ENCODE measurements around the gene TRABD2B.
"Not testable (repeated sequence)": the region's sequence is repeated elsewhere in the genome, so short reads cannot be mapped to it uniquely, and the experiment has no call there.

TRABD2B gene

DNA sequence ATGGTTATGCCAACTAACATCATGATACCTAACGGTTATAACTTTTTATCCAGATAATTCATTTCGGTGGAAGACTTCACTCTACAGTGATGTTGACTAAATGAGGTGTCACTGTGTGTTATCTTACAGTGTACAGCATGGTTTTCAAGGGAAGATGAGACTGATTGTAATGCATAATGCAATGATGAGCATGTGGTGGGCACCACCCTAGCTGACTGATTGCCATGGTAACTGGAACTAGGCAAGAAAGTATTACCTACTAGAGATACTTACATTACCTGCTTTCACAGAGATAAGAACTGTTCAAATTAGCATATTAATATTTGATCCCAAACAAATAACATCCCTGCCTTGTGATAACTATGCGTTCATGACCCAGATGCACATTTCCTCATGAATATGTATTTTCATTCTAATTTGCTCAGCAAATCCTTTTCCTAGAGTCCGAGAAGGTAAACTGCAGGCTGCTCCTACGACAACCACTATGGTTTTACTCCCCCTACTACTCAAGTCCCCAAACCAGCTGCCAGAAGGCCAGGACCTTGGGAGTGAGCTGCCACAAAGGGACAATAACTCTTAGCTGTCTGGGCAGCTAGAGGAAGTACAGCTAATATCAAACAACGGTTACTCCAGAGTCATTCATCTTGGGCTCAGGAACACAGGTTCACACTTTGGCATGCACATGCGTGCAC, 29.2 kb downstream of the TRABD2B start:
- no peak for DNase-seq (ENCODE audit: low spot score)

DNA sequence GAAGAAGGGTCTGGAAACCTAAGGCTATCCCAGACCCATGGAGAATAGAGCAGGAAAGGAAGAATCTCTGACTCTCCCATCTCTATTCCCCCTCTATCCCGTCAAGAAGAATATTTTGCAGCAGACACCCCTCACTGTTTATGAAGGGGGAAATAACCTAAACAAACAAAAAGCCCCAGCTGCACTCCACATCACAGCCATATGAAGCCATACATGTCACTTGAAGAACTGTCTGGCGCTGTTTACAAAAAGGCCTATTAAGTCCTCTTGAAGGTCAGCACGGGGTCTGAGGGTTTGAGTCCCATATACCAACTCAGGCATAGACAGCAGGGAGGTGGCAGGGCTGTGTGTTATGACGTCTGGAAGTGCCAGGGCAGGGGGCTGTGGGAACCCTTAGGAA, 31.4 kb downstream of the TRABD2B start:
- no peak for DNase-seq (ENCODE audit: low spot score)

DNA sequence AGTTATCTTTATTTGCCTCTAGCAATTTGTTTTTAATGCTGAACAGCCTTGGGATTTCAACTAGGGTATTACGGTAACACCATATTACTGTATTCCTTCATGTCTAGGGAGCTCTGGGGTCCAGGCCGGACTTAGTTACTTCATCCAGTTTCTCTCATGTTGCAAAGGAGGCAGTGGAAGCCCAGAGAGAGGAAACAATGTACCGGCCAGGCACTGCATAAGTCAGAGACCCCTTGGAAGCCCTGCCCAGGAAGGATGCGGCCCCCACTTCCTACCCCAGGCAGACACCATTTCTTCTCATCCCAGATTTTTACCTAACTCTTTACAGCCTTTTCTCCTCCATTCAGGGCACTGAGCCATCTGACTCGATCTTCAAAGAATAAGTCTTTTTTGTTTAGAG, 32.5 kb downstream of the TRABD2B start:
- DNase-seq (ENCODE audit: low spot score), result no peak

DNA sequence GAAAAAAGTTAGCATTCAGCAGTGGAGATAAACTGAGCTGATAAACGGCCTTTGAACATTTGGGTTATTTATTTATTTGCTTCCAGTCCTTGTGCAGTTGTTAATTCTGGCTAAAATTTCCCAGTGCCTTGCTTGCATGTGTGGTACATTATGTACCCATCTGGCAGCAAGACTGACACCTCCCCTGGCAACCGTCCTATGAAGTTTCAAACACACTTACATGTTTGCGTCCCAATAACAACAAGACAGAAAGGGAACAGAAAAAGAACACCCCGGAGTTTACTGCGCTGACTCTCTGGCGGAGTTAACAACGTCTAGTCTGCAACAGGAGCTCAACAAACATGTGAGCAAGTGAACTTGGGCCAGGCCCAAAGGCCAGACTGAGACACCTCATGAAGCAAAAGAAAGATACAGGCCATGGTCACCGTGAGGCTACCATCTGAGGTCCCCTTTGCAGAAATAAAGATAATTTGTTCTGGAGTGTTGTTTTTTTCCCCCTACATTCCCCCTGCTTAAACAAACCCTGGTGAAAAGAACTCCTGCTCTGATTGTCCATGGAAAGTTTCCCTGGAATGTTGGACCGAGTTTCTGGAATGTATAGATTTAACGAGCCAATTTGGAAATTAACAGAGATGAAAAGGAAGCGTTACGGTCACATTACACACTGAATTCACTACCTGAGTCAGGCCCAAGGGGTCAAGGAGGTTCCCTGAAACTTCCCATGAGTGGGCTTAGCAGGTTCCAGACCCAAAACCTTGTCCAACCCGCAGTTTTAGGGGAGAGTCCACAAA, 33.4 kb downstream of the TRABD2B start:
- peak; percentile 23 for DNase-seq (ENCODE audit: low spot score)

DNA sequence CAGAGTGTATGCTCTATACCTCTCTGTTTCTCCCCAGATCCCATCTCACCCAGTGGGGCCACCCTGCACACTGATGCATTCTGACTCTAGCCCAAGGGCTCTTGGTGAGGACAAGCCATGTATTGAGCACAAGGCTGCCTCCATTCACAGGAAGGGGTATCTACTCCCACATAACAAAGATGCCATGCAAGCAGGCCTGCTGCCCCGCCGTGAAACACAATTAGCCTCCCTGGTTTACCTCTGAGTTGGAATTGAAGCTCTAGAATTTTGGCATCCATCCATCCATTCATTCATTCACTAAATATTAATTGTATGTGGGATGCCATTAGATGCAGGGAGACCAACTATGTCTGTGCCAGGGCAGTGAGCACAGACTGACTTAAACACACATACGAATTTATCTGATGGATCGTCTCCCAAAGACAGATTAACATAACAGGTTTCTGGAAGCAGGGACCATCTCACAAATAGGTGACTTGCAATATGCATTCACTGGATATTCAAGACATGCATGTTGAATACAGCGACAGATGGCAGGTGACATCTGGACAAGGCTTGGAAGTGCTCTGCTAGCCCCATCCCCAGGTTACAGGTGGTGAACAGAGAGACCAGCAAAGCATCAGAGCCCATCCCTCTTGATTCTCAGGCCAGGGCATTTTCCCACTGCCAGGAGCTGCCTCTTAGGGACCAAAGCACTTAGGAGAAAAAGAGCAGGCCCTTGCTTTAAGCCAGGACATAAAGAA, 34.3 kb downstream of the TRABD2B start:
- DNase-seq (ENCODE audit: low spot score), result peak; percentile 7

DNA sequence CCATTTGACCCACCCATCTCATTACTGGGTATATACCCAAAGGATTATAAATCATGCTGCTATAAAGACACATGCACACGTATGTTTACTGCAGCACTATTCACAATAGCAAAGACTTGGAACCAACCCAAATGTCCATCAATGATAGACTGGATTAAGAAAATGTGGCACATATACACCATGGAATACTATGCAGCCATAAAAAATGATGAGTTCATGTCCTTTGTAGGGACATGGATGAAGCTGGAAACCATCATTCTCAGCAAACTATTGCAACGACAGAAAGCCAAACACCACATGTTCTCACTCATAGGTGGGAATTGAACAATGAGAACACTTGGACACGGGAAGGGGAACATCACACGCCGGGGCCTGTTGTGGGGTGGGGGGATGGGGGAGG, 35.4 kb downstream of the TRABD2B start:
- not testable (repeated sequence) for DNase-seq (ENCODE audit: low spot score)

DNA sequence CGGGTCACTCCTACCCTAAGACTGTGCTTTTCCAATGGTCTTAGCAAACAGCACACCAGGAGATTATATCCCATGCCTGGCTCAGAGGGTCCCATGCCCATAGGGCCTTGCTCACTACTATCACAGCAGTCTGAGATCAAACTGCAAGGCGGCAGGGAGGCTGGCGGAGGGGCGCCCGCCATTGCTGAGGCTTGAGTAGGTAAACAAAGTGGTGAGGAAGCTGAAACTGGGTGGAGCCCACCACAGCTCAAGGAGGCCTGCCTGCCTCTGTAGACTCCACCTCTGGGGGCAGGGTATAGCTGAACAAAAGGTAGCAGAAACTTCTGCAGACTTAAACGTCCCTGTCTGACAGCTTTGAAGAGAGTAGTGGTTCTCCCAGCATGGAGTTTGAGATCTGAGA, 40.7 kb downstream of the TRABD2B start:
- DNase-seq (ENCODE audit: low spot score), result not testable (repeated sequence)

DNA sequence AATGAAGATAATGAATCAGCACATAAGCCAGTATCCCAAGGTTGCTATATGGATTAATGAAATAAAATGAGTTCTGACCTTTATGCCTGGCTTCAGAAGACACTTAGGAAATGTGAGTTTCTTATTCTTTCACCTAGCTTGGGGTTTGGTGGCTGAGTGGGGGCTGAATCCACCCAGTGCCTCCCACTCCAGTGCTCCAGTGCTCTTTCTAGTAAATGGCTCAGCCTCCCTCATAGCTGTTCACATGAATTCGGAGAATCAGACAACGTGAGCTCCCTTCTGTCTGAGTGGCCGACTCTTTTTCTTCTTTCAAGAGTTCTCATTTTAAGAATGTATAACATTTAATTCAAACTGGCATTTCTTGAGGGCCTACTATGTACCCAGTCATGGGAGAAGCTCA, 43.5 kb downstream of the TRABD2B start:
- DNase-seq (ENCODE audit: low spot score), result no peak

DNA sequence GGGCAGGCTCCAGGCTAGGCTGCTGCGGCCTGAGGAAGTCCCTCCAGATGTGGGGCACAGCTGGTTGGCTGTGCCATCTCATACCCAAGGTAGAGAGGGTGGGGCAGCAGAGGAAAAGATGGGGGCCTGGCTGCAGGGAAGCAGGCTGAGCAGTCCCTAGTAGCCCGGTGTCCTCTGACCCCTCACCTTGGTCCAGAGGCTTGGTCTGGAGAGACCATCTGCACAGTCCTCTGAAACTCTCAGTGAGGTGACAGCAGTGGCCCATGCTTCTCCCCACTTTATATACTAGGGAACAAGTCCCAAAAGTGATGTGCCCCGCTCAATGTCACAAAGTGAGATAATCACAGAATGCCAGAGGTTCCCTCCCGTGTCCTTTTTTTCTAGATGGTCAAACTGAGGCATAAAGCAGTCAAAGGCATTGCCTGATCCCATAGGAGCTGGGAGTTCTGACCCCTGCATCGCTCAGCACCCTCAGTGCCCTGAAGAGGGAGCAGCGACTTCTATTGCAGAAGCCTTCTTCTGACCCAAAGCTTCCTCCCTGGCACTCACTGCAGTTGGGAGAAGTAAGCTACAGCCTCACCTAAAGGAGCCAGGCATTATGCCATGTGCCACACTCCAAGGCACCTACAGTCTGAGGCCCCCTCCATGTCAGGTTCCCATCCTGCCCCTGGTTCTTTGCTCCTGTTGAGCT, 45.5 kb downstream of the TRABD2B start:
- no peak for DNase-seq (ENCODE audit: low spot score)

DNA sequence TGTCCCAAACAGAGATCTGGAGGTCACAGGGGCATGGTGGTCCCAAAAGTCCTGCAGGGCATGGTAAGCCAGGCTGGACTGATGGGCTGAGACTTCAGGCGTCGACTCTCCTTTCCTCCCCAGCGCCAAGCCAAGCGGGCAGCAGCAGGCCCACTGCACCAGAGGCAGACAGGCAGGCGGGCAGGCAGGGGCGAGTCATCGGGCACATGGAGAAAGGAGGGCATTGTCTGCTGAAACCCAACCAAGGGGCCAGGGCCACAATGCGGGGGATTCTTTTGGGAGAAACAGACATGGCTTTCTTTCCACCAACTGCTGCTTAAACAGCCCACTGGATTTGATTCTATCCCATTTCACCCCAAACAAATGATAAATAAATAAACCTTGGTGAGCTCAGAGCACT, 46.2 kb downstream of the TRABD2B start:
- peak; percentile 33 for DNase-seq (ENCODE audit: low spot score)

DNA sequence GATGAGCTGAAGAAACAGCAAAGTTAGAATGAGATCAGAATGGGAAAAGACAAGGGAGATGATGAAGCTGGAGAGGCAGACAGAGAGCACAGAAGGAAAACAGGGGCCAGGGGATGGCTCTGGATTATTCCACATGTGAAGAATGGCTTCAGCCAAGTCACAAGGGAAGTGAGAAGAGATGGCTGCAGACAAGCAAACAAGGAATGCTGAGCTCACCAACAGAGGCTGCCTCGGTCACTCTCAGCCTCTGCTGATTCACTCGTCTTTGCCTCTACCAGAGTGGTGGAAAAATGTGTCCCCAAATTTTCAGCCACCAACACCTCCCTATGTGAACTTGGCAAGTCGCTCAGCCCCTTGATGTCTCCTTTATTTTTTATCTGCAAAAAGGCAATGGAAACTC, 46.7 kb downstream of the TRABD2B start:
- DNase-seq (ENCODE audit: low spot score), result peak; percentile 13

DNA sequence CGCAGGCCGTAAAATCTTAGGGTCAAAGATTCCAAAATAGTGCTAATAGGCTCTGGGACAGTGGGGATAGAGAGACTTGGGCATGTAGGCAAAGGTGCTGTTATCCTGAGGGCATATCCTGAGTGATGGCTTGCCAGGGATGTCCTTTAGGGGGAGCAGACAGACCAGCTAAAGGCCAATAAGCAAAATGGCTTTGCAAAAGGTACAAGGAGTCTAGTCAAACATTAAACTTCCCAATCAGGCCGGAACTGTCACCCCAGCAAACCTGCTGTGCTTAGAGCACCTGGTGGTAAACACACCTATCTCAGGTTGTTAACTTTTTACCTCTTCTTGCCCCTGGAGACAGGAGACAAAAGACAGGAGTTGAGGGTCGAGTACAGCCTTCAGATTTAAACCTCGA, 49.1 kb downstream of the TRABD2B start:
- peak; percentile 72 for DNase-seq (ENCODE audit: low spot score)

DNA sequence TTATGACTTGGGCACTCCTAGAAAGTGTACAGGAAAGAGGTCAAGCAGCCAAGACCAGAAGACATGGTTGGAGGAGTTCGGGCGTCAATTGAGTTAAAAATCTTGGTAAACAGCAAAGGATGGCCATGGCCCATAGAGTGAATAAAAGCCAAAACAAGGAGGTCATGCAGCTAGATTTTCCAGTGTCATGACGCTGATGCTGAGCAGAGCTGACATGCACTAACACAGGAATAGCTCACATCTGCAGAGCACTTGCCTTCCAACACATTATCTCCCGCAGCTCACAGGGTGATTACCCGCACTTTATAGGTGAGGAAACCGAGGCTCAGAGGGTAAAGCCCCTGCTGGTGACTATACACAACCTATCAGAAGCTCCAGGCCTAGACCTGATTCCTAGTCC, 49.7 kb downstream of the TRABD2B start:
- no peak for DNase-seq (ENCODE audit: low spot score)

DNA sequence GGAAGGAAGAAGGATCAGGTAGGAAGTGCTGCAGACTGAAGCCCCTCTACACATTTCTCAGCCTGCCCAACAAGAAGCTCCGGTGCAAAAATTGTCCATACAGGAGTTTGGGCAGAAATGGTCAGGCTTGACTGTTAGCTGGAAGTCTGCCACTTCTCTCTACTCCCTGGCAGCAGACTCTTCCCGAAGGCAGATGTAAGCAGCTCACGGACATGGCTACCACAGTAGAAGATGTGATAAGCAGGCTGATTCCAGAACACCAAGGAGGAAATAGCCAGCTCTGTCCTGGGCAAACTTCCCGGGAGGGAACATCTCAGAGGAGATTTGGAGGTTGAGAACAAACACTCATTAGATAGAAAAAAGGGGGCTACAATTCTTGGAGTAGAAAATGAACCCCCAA, 52.6 kb downstream of the TRABD2B start:
- DNase-seq (ENCODE audit: low spot score), result no peak

DNA sequence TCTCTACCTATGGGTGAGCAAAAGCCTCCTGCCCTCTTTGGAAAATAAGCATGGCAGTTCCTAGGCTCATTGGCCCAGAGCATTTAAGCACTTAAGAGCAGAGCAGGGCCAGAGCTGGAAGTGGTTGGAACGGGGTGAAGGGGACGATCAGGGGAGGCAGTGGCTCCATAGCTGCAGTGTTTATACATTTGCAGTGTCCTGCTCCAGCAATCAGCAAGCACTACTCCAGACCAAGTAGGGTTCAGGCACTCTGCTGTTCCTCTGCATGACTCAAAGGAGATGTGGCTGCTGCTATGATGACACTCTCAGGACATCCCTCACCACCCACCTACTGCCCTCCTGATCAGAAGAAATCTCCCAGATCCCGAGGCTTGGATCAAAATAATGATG, 55.0 kb downstream of the TRABD2B start:
- DNase-seq (ENCODE audit: low spot score), result peak; percentile 81

DNA sequence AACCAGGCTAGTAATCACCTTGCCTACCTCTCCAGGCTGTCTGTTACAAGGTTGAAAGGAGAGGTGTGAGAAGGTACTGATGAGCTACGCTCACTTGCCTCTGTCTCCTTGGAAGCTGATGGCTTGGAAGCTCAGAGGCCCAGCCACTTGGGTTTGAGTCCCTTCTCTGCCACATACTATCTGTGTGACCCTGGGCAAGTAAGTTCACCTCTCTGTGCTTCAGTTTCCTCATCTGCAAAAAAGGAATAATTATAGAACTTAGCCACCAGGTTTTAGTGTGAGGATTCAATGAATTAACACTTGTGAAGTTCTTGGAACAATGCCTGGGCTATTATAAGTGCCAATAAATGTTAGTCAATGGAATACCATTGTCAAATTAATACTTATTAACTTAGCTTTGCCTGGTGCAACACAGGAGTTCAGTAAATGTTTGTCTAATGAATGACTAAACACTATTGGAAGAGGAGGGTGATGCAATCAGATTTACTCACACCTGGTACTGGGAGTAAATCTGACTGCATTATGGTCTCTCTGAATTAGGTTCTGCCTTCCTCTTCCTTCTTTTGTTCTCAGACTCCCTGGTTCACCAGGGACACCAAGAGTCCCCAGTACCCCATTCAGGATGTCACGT, 55.5 kb downstream of the TRABD2B start:
- DNase-seq (ENCODE audit: low spot score), result peak; percentile 95

DNA sequence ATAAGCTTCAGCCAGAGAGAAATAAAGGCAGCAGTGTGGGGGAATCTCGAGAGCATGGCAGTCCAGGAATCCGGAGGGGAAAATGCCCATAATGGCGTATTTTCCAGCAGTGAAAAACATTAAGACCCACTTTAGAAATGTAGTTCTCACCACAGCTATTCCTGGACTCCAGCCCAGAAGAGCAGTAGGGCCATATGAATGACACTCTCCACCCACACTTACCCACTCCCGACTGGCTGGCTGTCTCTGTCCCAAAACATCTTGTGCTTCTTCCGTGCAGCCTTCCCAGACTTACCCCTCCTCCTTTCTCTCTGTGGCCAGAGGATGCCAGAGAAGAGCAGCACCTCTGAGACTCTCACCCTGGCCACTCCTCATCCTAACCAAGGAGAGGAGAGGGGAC, 56.4 kb downstream of the TRABD2B start:
- peak; percentile 59 for DNase-seq (ENCODE audit: low spot score)

DNA sequence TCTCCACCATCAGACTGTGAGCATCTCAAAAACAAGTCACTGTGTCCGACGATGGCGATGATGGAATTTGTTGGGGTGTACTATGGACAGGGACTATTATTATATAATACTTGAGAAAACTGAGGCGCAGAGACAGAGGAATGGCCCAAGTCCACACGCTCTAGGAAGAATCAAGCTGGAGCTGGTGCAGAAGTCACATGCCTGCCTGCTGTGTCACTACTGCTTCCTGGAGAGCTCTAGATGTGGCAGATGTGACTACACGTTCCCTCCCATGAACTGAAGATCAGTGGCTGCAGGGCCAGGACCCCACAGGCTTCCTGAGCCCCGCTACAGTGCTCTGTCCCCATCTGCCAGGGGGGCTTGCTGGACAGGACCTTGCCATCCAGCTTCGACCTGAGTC, 56.9 kb downstream of the TRABD2B start:
- peak; percentile 65 for DNase-seq (ENCODE audit: low spot score)

DNA sequence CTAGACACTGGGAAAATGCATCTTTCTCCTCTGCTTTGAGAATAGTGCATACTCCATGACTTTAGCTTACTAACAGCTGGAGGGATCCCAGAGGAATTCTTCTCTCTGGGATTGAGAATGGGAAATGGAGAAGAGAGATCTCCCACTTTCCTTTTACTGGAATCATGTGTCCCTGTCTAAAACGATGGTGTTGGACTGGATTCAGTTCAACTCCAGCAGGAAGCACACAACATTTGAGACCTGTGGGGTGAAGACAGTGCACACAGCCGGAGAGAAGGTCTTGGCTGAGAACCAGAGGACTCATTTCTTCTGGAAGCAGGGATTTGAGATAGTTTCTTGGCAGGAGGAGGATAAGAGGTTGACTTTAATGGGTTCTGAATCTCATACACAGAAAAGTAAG, 58.7 kb downstream of the TRABD2B start:
- DNase-seq (ENCODE audit: low spot score), result no peak

DNA sequence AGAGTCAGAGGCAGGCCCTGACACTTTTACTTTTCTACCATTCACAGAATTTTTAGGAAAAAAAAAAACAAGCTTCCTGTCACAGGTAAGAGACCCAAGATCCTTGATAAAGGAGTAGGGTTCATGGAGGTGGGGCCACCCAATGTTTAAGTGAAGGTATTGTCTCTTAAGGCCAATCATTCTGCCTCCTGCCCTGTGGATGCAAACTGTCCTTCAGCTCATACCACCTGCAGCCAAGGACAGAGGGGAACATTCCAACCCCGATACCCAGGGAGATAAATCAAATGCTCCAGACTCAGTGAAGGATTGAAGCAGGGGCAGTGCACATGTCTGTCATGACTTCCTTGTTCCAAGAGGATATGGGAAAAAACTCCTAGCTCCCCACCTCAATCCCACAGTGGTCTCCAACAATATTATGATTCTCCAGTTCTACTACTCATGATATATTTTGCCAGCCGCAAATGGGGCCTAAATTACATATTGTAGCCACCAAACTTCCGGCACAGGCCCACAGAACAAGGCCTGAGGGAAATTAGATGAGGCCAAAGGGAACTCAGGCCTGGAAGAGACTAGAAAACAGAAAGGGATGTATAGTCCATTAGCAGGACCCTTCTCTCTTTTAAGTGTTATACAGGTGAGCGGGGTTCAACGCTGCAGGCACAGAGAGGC, 59.5 kb downstream of the TRABD2B start:
- no peak for DNase-seq (ENCODE audit: low spot score)

DNA sequence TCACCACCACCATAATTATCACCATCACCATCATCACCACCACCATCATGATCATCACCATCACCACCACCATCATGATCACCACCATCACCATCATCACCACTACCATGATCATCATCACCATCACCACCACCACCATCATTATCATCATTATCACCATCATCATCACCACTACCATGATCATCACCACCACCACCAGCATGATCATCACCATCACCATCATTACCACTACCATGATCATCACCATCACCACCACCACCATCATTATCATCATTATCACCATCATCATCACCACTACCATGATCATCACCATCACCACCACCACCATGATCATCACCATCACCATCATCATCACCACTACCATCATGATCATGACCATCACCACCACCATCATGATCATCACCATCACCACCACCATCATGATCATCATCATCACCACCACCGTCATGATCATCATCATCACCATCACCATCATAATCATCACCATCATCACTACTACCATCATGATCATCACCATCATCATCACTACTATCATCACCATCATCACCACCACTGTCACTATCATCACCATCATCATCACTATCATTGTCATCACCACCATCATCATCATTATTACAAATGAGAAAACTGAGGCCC, 60.2 kb downstream of the TRABD2B start:
- DNase-seq (ENCODE audit: low spot score), result no peak

Data from kidney tubule cell (primary cell).